ENCODE measurements around the gene CRYAA.
"Not testable (repeated sequence)": the region's sequence is repeated elsewhere in the genome, so short reads cannot be mapped to it uniquely, and the experiment has no call there.

CRYAA gene, protein sequence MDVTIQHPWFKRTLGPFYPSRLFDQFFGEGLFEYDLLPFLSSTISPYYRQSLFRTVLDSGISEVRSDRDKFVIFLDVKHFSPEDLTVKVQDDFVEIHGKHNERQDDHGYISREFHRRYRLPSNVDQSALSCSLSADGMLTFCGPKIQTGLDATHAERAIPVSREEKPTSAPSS

DNA sequence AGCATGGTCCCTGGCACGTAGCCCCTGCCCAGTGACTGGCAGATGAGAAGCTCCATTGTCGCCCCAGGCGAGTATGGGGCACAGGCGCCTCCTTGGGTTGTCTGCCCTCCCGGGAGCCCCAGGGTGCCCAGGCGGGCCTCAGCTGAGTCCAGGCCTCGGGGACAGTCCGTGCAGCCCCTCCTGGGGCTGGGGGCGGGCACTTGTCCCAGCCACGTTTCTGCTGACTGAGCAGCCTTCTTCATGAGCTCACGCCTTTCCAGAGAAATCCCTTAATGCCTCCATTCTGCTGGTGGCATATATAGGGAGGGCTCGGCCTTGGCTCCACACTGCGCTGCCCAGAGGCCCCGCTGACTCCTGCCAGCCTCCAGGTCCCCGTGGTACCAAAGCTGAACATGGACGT, at the start of gene CRYAA:
TSS of gene CRYAA (plus strand) at position 301 of the 400 bp plus-strand sequence. CDS start at position 393, 92 bp downstream.
- DNase-seq, result not testable (repeated sequence)

GRCh38 chr21:43130094-43130493, 38.7 kb upstream of the CRYAA start:
- DNase-seq, result not testable (repeated sequence)

DNA sequence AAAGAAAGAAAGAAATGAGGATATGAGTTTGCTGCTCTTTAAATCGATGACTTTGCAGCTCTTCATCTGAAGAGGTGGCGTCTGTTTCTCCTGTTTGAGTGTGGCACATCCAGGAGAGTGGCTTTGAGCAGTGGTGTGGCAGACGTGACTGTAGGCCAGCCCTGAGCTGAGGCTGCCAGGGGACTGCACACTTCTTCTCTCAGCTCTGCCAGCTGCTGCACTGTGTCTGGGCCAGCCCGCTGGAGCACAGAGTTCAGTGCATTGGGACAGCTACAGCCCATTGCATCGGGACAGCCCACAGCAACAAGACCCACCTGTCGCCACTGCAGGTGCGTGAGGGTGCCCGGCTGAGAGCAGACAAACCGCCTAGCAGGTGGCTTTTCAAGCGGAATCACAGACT, 34.3 kb upstream of the CRYAA start:
- not testable (repeated sequence) for DNase-seq

DNA sequence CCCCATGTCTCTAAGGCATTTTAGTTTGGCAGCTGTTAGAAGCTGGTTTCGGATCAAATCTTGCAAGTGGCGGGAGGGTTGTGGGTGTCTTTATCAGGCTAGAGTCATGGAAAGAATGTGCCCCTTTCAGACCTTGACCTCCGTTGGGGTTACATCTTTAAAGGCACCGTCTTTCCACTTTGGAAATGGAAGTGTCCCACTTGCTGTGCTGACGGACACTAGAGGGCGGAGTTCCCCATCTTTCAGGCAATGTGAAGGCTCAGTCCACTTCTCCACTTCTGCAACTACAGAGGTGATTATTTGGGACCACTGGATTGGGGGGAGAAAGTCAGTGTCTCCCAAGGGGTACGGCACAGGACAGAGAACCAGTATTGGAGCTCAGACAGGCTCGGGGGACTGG, 29.9 kb upstream of the CRYAA start:
- DNase-seq, result not testable (repeated sequence)

DNA sequence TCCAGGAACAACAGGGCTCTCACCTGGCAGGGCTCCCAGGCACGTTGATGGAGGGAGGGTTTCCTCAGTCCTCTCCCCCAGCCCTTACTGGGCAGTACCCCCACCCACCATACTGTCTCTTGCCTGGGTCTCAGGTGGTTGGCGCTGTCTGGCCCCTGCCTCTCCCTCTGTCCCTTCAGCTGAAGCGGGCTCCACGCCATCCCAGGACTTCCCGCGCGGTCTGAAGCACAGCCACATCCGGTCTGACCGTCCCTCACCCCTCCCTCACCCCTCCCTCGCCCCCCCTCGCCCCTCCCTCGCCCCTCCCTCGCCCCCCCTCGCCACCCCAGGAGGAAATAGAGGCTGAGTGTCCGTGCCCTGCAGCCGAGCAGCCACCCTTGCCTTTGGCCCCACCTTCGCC, 27.4 kb upstream of the CRYAA start:
- DNase-seq, result not testable (repeated sequence)

DNA sequence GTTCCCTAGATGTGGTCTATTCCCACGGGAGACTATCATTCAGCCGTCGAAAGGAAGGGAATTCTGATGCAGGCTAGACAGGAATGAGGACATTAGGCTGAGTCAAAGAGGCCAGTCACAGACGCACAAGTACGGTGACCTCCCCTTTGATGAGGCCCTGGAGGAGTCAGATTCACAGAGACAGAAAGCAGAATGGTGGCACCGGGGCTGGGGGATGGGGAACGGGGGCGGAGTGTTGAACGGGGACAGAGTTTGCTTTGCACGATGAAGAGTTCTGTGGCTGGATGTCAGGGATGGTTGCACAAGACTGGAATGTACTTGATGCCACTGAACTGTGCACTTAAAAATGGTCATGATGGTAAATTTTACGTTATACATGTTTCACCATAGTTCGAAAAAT, 22.2 kb upstream of the CRYAA start:
- DNase-seq, result not testable (repeated sequence)

- not testable (repeated sequence) for DNase-seq
These were observed 20.8 kb upstream of the CRYAA start for GRCh38 chr21:43147999-43148398.

GRCh38 chr21:43149344-43149743, 19.5 kb upstream of the CRYAA start:
- not testable (repeated sequence) for DNase-seq

DNA sequence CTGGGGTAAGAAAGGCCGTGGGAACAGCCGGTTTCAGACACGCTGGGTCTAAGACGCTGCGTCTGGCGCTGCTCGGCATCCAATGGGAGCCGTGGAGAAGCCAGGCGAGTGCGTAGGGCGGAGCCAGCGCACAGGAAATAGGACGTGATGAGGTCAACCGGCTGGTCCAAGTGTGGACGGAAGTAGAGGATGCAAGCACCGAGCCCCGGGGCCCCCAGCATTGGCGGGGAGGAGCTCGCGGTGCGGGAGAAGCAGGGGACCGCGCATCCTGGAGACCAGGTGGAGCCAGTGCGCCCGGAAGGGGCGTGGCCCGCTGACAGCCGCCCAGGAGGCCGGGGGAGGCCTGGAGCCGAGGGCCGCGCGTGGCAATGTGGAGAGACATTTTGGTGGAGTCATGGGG, 15.2 kb upstream of the CRYAA start:
- not testable (repeated sequence) for DNase-seq

GRCh38 chr21:43159279-43160175, 9.3 kb upstream of the CRYAA start:
- not testable (repeated sequence) for DNase-seq

DNA sequence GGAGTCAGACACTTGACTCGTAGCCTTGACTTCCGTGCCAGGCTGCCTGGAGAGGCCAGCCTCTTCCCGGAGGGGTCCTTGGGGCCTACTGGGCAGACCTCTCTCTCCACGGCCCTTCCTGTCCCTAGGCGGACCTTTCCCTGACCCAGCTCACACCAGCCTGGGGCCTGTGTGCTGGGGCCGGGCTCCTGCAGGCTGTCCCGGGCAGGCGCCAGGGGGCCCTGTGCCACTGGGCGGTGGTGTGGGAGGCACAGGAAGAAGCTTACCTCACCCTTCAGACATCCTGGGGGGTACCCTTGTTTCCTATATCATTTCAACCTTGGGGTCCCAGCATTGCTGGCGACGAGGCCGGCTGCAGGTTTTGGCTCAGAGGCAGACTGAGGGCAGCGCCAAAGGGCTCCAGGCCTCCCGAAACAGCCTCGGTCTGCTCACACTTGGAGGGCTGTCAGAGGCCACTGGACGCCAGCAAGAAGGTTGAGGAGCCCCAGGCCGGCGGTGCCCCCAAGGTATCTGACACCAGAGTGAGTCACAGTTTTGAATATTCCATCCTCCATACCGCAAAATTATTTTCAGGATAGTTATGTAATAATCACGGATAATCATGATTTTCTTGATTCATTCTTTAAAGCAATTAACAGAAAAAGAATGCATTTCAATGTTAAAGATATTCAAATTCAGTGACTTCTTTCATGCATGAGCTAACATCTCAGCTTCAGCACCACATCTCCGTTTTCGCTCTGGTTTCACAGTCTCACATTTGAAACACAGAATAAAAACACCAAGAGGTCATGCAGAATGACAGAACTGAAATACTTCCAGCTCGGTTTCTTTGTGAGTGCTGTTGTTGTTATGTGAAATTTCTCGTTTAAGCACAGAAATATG, 6.7 kb upstream of the CRYAA start:
- DNase-seq, result not testable (repeated sequence)

GRCh38 chr21:43162708-43163205, 6.1 kb upstream of the CRYAA start:
- not testable (repeated sequence) for DNase-seq

- DNase-seq, result not testable (repeated sequence)
These were observed 4.0 kb upstream of the CRYAA start for GRCh38 chr21:43164823-43165222.

DNA sequence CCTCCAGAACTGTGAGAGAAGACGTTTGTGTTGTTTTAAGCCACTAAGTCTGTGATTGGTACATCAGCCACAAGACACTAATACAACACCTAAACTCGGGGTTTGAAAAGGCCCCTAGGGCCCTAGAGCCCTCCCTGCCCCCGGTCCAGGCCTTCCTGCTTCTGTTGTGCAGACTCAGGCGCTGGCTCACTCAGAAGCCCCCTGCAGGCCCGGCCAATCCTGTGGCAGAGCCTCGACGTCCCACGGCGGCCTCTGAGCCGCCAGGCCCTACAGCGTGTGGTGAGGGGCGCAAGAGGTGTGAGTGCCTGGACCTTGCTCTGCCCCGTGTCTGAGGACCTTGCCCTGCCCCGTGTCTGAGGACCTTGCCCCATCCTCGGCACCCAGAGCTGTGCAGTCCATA, 3.1 kb upstream of the CRYAA start:
- DNase-seq, result not testable (repeated sequence)

DNA sequence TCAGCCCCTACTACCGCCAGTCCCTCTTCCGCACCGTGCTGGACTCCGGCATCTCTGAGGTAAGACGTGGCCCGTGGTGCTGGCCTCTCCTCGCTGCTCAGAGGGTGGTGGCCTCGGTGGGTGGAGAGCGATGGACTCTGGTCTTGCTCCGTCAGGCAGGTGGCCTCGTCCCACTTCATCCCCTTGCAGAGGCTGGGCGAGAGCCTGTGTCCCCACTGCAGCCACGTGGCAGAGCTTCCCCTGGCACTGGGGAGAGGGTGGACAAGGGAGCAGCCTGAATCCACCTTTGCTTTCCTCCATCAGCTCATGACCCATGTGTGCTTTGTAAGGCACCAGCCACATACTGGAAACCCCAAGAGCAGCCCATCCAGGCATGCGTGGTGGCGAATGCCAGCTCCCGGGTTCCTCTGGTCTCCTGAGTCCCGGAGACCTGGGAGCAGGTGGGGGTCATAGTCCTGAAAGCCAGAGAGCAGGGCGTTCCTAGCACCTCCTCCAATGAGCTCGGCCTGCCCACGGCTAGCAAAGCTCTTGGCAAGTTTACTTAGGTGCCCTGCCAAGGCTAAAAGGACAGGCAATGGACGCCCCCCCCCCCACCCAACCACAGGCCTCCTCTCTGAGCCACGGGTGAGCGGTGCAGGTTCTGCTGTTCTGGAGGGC, 550 bp downstream of the CRYAA start:
- DNase-seq, result not testable (repeated sequence)

- DNase-seq, result not testable (repeated sequence)
These were observed 1.1 kb downstream of the CRYAA start for GRCh38 chr21:43169891-43170290.

- not testable (repeated sequence) for DNase-seq
These were observed 4.0 kb downstream of the CRYAA start for GRCh38 chr21:43172812-43173211.

GRCh38 chr21:43173438-43173837, 4.6 kb downstream of the CRYAA start:
- not testable (repeated sequence) for DNase-seq

DNA sequence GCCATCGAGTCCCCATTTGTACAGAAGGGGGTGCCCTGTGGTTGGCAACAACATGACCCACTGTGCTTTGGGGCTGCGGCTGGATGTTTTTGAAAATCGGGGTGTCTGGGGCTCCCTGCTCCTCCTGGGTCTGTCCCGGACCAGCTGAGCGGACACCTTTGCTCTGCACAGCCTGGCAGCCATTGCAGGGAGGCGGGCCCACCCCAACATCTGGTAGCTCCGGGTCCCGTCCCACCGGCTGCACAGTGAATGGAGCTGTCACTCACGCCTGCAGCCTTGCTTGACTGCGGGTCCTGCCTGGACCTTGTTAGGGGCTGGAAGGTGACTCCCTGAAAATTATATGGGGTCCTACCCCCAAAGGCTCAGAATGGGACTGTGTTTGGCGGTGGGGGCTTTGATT, 5.1 kb downstream of the CRYAA start:
- DNase-seq, result not testable (repeated sequence)

- DNase-seq, result not testable (repeated sequence)
These were observed 6.2 kb downstream of the CRYAA start for GRCh38 chr21:43174998-43175397.

- DNase-seq, result not testable (repeated sequence)
These were observed 7.8 kb downstream of the CRYAA start for GRCh38 chr21:43176621-43177020.
